Vagina (tissue), 2 donors: ENCODE results near the gene ZNF438.

Experiments
- CTCF ChIP-seq, 3 experiments: fragments of 450-650 bp in 2 of 3; fragments of 200-600 bp in 1 of 3; sonication (generic) in 1 of 3; IDR thresholded peaks; one replicate each; pipeline ENCODE4 v1.5.1; 2017 to 2019; ENCODE audit warnings: antibody characterized with exemption in 3 of 3, mild to moderate bottlenecking in 2 of 3, moderate library complexity in 2 of 3
- POLR2A ChIP-seq, 2 donors: fragments of 450-650 bp; IDR thresholded peaks; one replicate each; pipeline ENCODE4 v1.6.1; 2017; ENCODE audit warnings: antibody characterized with exemption in 2 of 2, mild to moderate bottlenecking in 2 of 2, moderate library complexity in 2 of 2
- POLR2AphosphoS5 ChIP-seq, 2 donors: sonication (generic); formaldehyde crosslinking; IDR thresholded peaks; one replicate each; pipeline ENCODE4 v1.9.0; 2017; ENCODE audit warnings: antibody characterized with exemption in 2 of 2, mild to moderate bottlenecking in 2 of 2, low read depth in 1 of 2; ENCODE audit not compliant: insufficient read depth in 1 of 2

- no peak for TF ChIP-seq CTCF (IDR thresholded peaks at IDR 0.05)
- TF ChIP-seq POLR2AphosphoS5 (IDR thresholded peaks at IDR 0.05; ENCODE audit: insufficient read depth in 1 of 2, low read depth in 1 of 2): no peak
- no peak for TF ChIP-seq POLR2A (IDR thresholded peaks at IDR 0.05)
Measured at GRCh38 chr10:30996481-30997005, 35.1 kb downstream of the ZNF438 start.
